Prostate gland (tissue), 2 donors: ENCODE results near the gene ARF4. TPM values are rescaled to one million over a fixed set of nuclear protein-coding genes. Genes with fewer than 3 reads are reported as not detected.
"Not testable (repeated sequence)": the region's sequence is repeated elsewhere in the genome, so short reads cannot be mapped to it uniquely, and the experiment has no call there.

Experiments
- DNase-seq: peaks from one replicate; pipeline ENCODE4 v3.0.0-alpha.2; 2019; ENCODE audit warnings: low spot score
- H3K27ac ChIP-seq, 2 donors: fragments of 200-600 bp; sonication (generic); 2 replicates each; pipeline ENCODE4 v1.5.1; 2017 to 2019
- H3K27me3 ChIP-seq: fragments of 200-600 bp; sonication (generic); replicated peaks from 2 replicates; pipeline ENCODE4 v1.5.1; 2019; ENCODE audit not compliant: insufficient read depth
- H3K36me3 ChIP-seq, 2 donors: fragments of 200-600 bp; sonication (generic); 1 replicate in 1 of 2; 2 replicates in 1 of 2; pipeline versions ENCODE4 v1.5.1 to v1.8.1; 2017 to 2019
- H3K4me1 ChIP-seq: fragments of 200-600 bp; sonication (generic); replicated peaks from 2 replicates; pipeline ENCODE4 v1.5.1; 2019
- H3K4me3 ChIP-seq, 2 donors: fragments of 200-600 bp; sonication (generic); 2 replicates each; pipeline ENCODE4 v1.5.1; 2017 to 2019
- H3K9me3 ChIP-seq: fragments of 200-600 bp; sonication (generic); 2 replicates; pipeline ENCODE4 v1.5.1; 2017
- CTCF ChIP-seq, 4 experiments: fragments of 200-600 bp in 2 of 4; fragments of 450-650 bp in 2 of 4; sonication (generic) in 2 of 4; IDR thresholded peaks; 1 replicate in 3 of 4; 2 replicates in 1 of 4; pipeline ENCODE4 v1.5.1; 2016 to 2019; ENCODE audit warnings: antibody characterized with exemption in 4 of 4, mild to moderate bottlenecking in 2 of 4, moderate library complexity in 2 of 4
- POLR2A ChIP-seq: fragments of 450-650 bp; IDR thresholded peaks from one replicate; pipeline ENCODE4 v1.6.1; 2016; ENCODE audit warnings: antibody characterized with exemption, mild to moderate bottlenecking
- POLR2AphosphoS5 ChIP-seq: sonication (generic); formaldehyde crosslinking; IDR thresholded peaks from one replicate; pipeline ENCODE4 v1.6.1; 2017; ENCODE audit warnings: antibody characterized with exemption
- WGBS: methylation state at CpG from one replicate; pipeline ENCODE4 v1.1.5; 2018; 5-methylcytosine and 5-hydroxymethylcytosine counted together
- intact Hi-C: fragments of 100-400 bp; cut with DNase I; formaldehyde crosslinking; loops from one replicate; pipeline ENCODE4 v1.14.2; 2022
- total RNA-seq, 2 donors: library from RNA; depleted of rRNA; stranded (reverse); fragments of >200 nt; gene quantifications; one replicate each; pipeline ENCODE4 v1.1.0, GENCODE V29; 2016

The ARF4 gene
- total RNA-seq, result 100 to 1,000 TPM; 145 to 163 TPM

GRCh38 chr3:57597127-57597923 lies at the start of gene ARF4:
ARF4 (minus strand) TSS chr3:57597344; CDS start chr3:57597140, 204 bp downstream.
- peak within 1 kb of the TSS; percentile 97 to 98 for H3K27ac ChIP-seq
- H3K9me3 ChIP-seq, result no peaks in the 10 kb centered on the region
- peak; percentile 98 for DNase-seq
- no peaks in the 10 kb centered on the region for H3K4me1 ChIP-seq
- no peaks in the 10 kb centered on the region for H3K27me3 ChIP-seq
- no peaks in the 10 kb centered on the region for H3K36me3 ChIP-seq
- TF ChIP-seq POLR2AphosphoS5 (peak; percentile 99), POLR2A (peak; percentile 99), CTCF (IDR thresholded peaks at IDR 0.05) (peak in 3 of 4 experiments; percentile 24 to 61 (median 46))
- WGBS, result under 1% methylated on average over 67 of the region's 67 CpGs
- intact Hi-C loops, result loop anchor here (2.0 to 5.0 kb wide), 4 partner anchors 41 to 370 kb away; partner anchors contain the start of genes APPL1, DENND6A, PDE12 and SLMAP
- peak within 1 kb of the TSS; percentile 88 to 91 for H3K4me3 ChIP-seq

GRCh38 chr3:57646723-57647122 lies 49.6 kb upstream of the ARF4 start:
- H3K27me3 ChIP-seq, result no peaks in the 10 kb centered on the region
- no peaks in the 10 kb centered on the region for H3K36me3 ChIP-seq
- WGBS, result 74% methylated on average over 2 of the region's 2 CpGs
- H3K4me3 ChIP-seq, result no peak overlapping the region
- intact Hi-C loops, result no loop called here
- H3K4me1 ChIP-seq, result no peaks in the 10 kb centered on the region
- TF ChIP-seq CTCF (IDR thresholded peaks at IDR 0.05), result peak in 1 of 4 experiments; percentile 28
- TF ChIP-seq POLR2AphosphoS5, result no peak
- H3K9me3 ChIP-seq, result no peaks in the 10 kb centered on the region
- DNase-seq, result peak; percentile 10
- H3K27ac ChIP-seq, result no peak overlapping the region

GRCh38 chr3:57644740-57645139 lies 47.6 kb upstream of the ARF4 start:
- Histone ChIP-seq H3K27me3 (no peaks in the 10 kb centered on the region), H3K9me3 (no peaks in the 10 kb centered on the region), H3K4me1 (no peaks in the 10 kb centered on the region), H3K4me3 (no peak overlapping the region), H3K27ac (no peak overlapping the region), H3K36me3 (no peaks in the 10 kb centered on the region)
- no peak for DNase-seq
- intact Hi-C loops, result no loop called here
- TF ChIP-seq POLR2A (no peak), CTCF (IDR thresholded peaks at IDR 0.05) (no peak), POLR2AphosphoS5 (no peak)
- WGBS, result 85% methylated on average over 4 of the region's 4 CpGs

GRCh38 chr3:57637391-57637790 lies 40.2 kb upstream of the ARF4 start:
- peaks cover 0 to 5% of the 10 kb centered on the region in 2 donors for H3K36me3 ChIP-seq
- H3K9me3 ChIP-seq, result no peaks in the 10 kb centered on the region
- no peak overlapping the region for H3K27ac ChIP-seq
- TF ChIP-seq POLR2AphosphoS5 (no peak), CTCF (IDR thresholded peaks at IDR 0.05) (no peak), POLR2A (no peak)
- H3K27me3 ChIP-seq, result no peaks in the 10 kb centered on the region
- DNase-seq, result no peak
- no peaks in the 10 kb centered on the region for H3K4me1 ChIP-seq
- H3K4me3 ChIP-seq, result no peak overlapping the region
- intact Hi-C loops, result loop anchor here (10.0 kb wide), 1 partner anchor 353 kb away; no protein-coding TSS in a partner anchor

- intact Hi-C loops, result loop anchor here (10.0 kb wide), 1 partner anchor 349 kb away; no protein-coding TSS in a partner anchor
- H3K4me1 ChIP-seq, H3K4me3 ChIP-seq, H3K27ac ChIP-seq, H3K9me3 ChIP-seq, DNase-seq, H3K36me3 ChIP-seq, H3K27me3 ChIP-seq: not testable (repeated sequence)
- 97% methylated on average over 3 of the region's 3 CpGs for WGBS
These were observed 37.1 kb upstream of the ARF4 start for GRCh38 chr3:57634259-57634658.
